GM12878 (cell line): Measurements from ENCODE around the gene ABCC3. TPM values are rescaled to one million over a fixed set of nuclear protein-coding genes. Genes with fewer than 3 reads are reported as not detected.

Experiments used
- ATAC-seq: fragments of 200-7000 bp; cut with Tn5 transposase; 3 replicates; pipeline ENCODE4 v1.9.1; 2020; ENCODE audit warnings: mild to moderate bottlenecking, moderate library complexity
- BruUV-seq: library from RNA; stranded (reverse); fragments of 400-500 nt; replicated peaks from 2 replicates; lab custom pipeline; 2021; lab: Mats Ljungman, UMichigan
- CTCF ChIA-PET: fragments of 300-600 bp; sonication (Branson Sonifier 250); formaldehyde crosslinking; extraction: SDS; loops from one replicate; lab custom pipeline; 2021; ENCODE audit warnings: inconsistent platforms; lab: Yijun Ruan, JAX
- POLR2A ChIA-PET: fragments of 350-600 bp; formaldehyde crosslinking; extraction: SDS; loops from one replicate; lab custom pipeline; 2021; ENCODE audit warnings: inconsistent platforms; lab: Charles Lee
- RAD21 ChIA-PET: fragments of 300-600 bp; sonication (Branson Sonifier 250); formaldehyde crosslinking; loops from one replicate; lab custom pipeline; 2023; ENCODE audit warnings: antibody characterized with exemption; ENCODE audit not compliant: unreplicated experiment; lab: Charles Lee
- SMC1A ChIA-PET: fragments of 300-600 bp; sonication (Branson Sonifier 250); formaldehyde crosslinking; loops from one replicate; lab custom pipeline; 2023; ENCODE audit not compliant: unreplicated experiment, uncharacterized antibody; lab: Charles Lee
- DNase-seq: peaks from one replicate; pipeline ENCODE4 v3.0.0-alpha.2; 2011; ENCODE audit warnings: low read depth, low spot score
- FAIRE-seq: peaks from 3 replicates; lab custom pipeline; 2011; peaks lifted over from hg19 to GRCh38; lab: Jason Lieb, UNC
- H2AFZ ChIP-seq: 2 replicates; pipeline ENCODE4 v1.6.0; 2011; ENCODE audit warnings: low read depth, low read length, control low read depth; ENCODE audit not compliant: control insufficient read depth
- H3K27ac ChIP-seq: 2 replicates; pipeline ENCODE4 v1.5.1; 2011; ENCODE audit warnings: control low read depth; ENCODE audit not compliant: control insufficient read depth, insufficient read depth
- H3K27me3 ChIP-seq, 2 experiments: replicated peaks in 1 of 2; 2 replicates each; pipeline versions ENCODE4 v1.6.0 to v1.6.1; 2011; ENCODE audit warnings: low read length in 1 of 2; ENCODE audit not compliant: control insufficient read depth in 2 of 2, insufficient read depth in 2 of 2
- H3K36me3 ChIP-seq, 2 experiments: 2 replicates each; pipeline ENCODE4 v1.5.1; 2011; ENCODE audit warnings: low read length in 1 of 2; ENCODE audit not compliant: control insufficient read depth in 2 of 2, insufficient read depth in 2 of 2
- H3K4me1 ChIP-seq: 2 replicates; pipeline ENCODE4 v1.6.1; 2011; ENCODE audit warnings: mild to moderate bottlenecking, low read length, moderate library complexity, mixed read lengths; ENCODE audit not compliant: control insufficient read depth, insufficient read depth
- H3K4me2 ChIP-seq: 2 replicates; pipeline ENCODE4 v1.6.0; 2011; ENCODE audit warnings: control low read depth; ENCODE audit not compliant: control insufficient read depth, insufficient read depth
- H3K4me3 ChIP-seq: fragments of 200-600 bp; sonication (generic); 2 replicates; pipeline ENCODE4 v1.5.1; 2016
- H3K79me2 ChIP-seq: 2 replicates; pipeline ENCODE4 v1.6.0; 2011; ENCODE audit warnings: low read length; ENCODE audit not compliant: control insufficient read depth, insufficient read depth
- H3K9ac ChIP-seq: 2 replicates; pipeline ENCODE4 v1.8.0; 2011; ENCODE audit warnings: low read length, control low read depth, mixed read lengths; ENCODE audit not compliant: control insufficient read depth, insufficient read depth
- H3K9me3 ChIP-seq: replicated peaks from 3 replicates; pipeline ENCODE4 v1.5.1; 2011; ENCODE audit warnings: mild to moderate bottlenecking, low read length; ENCODE audit not compliant: control insufficient read depth, insufficient read depth
- H4K20me1 ChIP-seq: 2 replicates; pipeline ENCODE4 v1.6.0; 2011; ENCODE audit not compliant: control insufficient read depth, insufficient read depth
- CREB1 ChIP-seq: IDR thresholded peaks from 2 replicates; pipeline ENCODE4 v1.6.1; 2012; ENCODE audit warnings: low read depth, mild to moderate bottlenecking, inconsistent platforms
- E2F4 ChIP-seq: IDR thresholded peaks from 2 replicates; pipeline ENCODE4 v1.6.1; 2012; ENCODE audit warnings: low read depth, low read length, improper control_type of control experiment
- EZH2 ChIP-seq: IDR thresholded peaks from 2 replicates; pipeline ENCODE4 v1.6.1; 2012; ENCODE audit warnings: low read depth, mild to moderate bottlenecking, control low read depth, inconsistent platforms, low read length, borderline replicate concordance; ENCODE audit not compliant: control insufficient read depth
- MEF2B ChIP-seq: fragments of 450-650 bp; IDR thresholded peaks from 2 replicates; pipeline ENCODE4 v1.6.1; 2018; ENCODE audit warnings: mild to moderate bottlenecking, moderate library complexity; ENCODE audit not compliant: partially characterized antibody, poor library complexity, severe bottlenecking
- MXI1 ChIP-seq: fragments of 150-350 bp; IDR thresholded peaks from 2 replicates; pipeline ENCODE4 v1.6.1; 2011; ENCODE audit warnings: low read depth, mild to moderate bottlenecking, inconsistent platforms, low read length, improper control_type of control experiment
- MYB ChIP-seq: fragments of 150-350 bp; IDR thresholded peaks from 2 replicates; pipeline ENCODE4 v1.6.1; 2014; ENCODE audit warnings: mild to moderate bottlenecking, low read depth, low read length, borderline replicate concordance
- NR2C2 ChIP-seq: IDR thresholded peaks from 2 replicates; pipeline ENCODE4 v1.6.1; 2011; ENCODE audit warnings: borderline replicate concordance, low read depth; ENCODE audit not compliant: control insufficient read depth, insufficient read length
- NR2F1 ChIP-seq: fragments of 450-650 bp; conservative IDR thresholded peaks from 2 replicates; pipeline ENCODE4 v1.6.1; 2017; ENCODE audit warnings: mild to moderate bottlenecking
- PML ChIP-seq: IDR thresholded peaks from 2 replicates; pipeline ENCODE4 v1.6.1; 2012; ENCODE audit warnings: low read length, inconsistent platforms
- SIX5 ChIP-seq: IDR thresholded peaks from 2 replicates; pipeline ENCODE4 v1.6.1; 2011; ENCODE audit warnings: mild to moderate bottlenecking, low read depth, low read length, moderate library complexity; ENCODE audit not compliant: severe bottlenecking
- SMAD5 ChIP-seq: IDR thresholded peaks from 2 replicates; pipeline ENCODE4 v1.6.1; 2016; ENCODE audit warnings: antibody characterized with exemption, low read depth
- WRNIP1 ChIP-seq: IDR thresholded peaks from 2 replicates; pipeline ENCODE4 v1.6.1; 2011; ENCODE audit warnings: low read depth, low read length, improper control_type of control experiment, borderline replicate concordance
- ZBTB33 ChIP-seq: fragments of 450-650 bp; IDR thresholded peaks from 2 replicates; pipeline ENCODE4 v1.6.1; 2017; ENCODE audit warnings: mild to moderate bottlenecking
- ZNF622 ChIP-seq: fragments of 450-650 bp; IDR thresholded peaks from 2 replicates; pipeline ENCODE4 v1.6.1; 2017; ENCODE audit warnings: mild to moderate bottlenecking, inconsistent platforms
- ZSCAN29 ChIP-seq: fragments of 450-650 bp; IDR thresholded peaks from 2 replicates; pipeline ENCODE4 v1.6.1; 2017; ENCODE audit warnings: mild to moderate bottlenecking, moderate library complexity
- WGBS: methylation state at CpG from one replicate; pipeline ENCODE4 v1.1.6; 2016; ENCODE audit warnings: low lambda C conversion rate; ENCODE audit not compliant: insufficient replicate concordance, insufficient coverage; ENCODE audit errors: missing lambda C conversion rate; 5-methylcytosine and 5-hydroxymethylcytosine counted together
- in situ Hi-C: fragments of 300-500 bp; cut with MboI; formaldehyde crosslinking; loops from 9 replicates; pipeline ENCODE4 v1.14.3; 2018; ENCODE audit warnings: mixed read lengths
- intact Hi-C: fragments of 100-400 bp; cut with micrococcal nuclease; formaldehyde crosslinking; loops from one replicate; pipeline ENCODE4 v1.14.2; 2022; ENCODE audit not compliant: unreplicated experiment
- polyA plus RNA-seq, 11 experiments: library from polyadenylated mRNA; depleted of rRNA in 4 of 11; unstranded in 6 of 11; stranded (reverse) in 5 of 11; fragments of >200 nt; fragmentation: Nextera tagmentation in 4 of 11; fragmentation: Illumina TruSeq in 1 of 11; extraction: Ambion mirVana in 4 of 11; extraction: Trizol in 1 of 11; gene quantifications; 1 replicate in 1 of 11; 2 replicates in 10 of 11; pipeline versions ENCODE4 v1.2.1 to v1.2.3, GENCODE V29; 2011 to 2016; ENCODE audit warnings: inconsistent platforms in 2 of 11, missing spikeins in 2 of 11, low read depth in 1 of 11
- total RNA-seq, 4 experiments: library from RNA; depleted of rRNA in 3 of 4; stranded (reverse); fragments of >200 nt in 3 of 4; fragmentation: Illumina TruSeq in 1 of 4; extraction: Trizol in 1 of 4; gene quantifications; 2 replicates each; pipeline versions ENCODE4 v1.2.1 to v1.2.3, GENCODE V29; 2013 to 2021

ABCC3 gene
- total and polyA plus RNA-seq, 10 of the 15 experiments (the other 5 are each of a cell fraction or from before 2014, with no cell fraction given), result 0.21 to 2.3 (median 0.71) TPM; not detected in 6

- Histone ChIP-seq H4K20me1 (no peaks in the 10 kb centered on the region), H3K4me1 (no peaks in the 10 kb centered on the region), H3K9me3 (no peaks in the 10 kb centered on the region), H3K27ac (no peak overlapping the region), H3K4me2 (no peak overlapping the region), H3K4me3 (no peak overlapping the region), H3K36me3 (no peaks in the 10 kb centered on the region), H3K79me2 (no peaks in the 10 kb centered on the region), H2AFZ (no peak overlapping the region), H3K9ac (no peak overlapping the region), H3K27me3 (no peaks in the 10 kb centered on the region)
- SMC1A ChIA-PET, result interaction anchor here (1.2 kb wide), 1 partner anchor 49 kb away, joined by 3 read pairs; no protein-coding TSS in a partner anchor
- intact Hi-C loops, result no loop called here
- CTCF ChIA-PET, result interaction anchor here (0.6 to 1.4 kb wide), 4 partner anchors 14 to 1809 kb away, joined by 3 to 4 read pairs (median 3); no protein-coding TSS in a partner anchor
- RAD21 ChIA-PET, result no interaction called here
- TF ChIP-seq MXI1, result no peak
- no peak for TF ChIP-seq NR2C2
- no peak for TF ChIP-seq ZBTB33
- no peak for TF ChIP-seq E2F4
- TF ChIP-seq SIX5, result no peak
- TF ChIP-seq MYB, result no peak
- no peak for TF ChIP-seq ZSCAN29
- no peak for TF ChIP-seq ZNF622
- TF ChIP-seq SMAD5, result no peak
- no peak for TF ChIP-seq EZH2
- no peak for TF ChIP-seq WRNIP1
- no peak for TF ChIP-seq NR2F1
- no peak for TF ChIP-seq PML
- no peak for TF ChIP-seq CREB1
- TF ChIP-seq MEF2B, result no peak
- ATAC-seq (no peak), FAIRE-seq (no peak), DNase-seq (no peak)
- POLR2A ChIA-PET, result no interaction called here
- 33% methylated on average over 3 of the region's 3 CpGs for WGBS
- BruUV-seq, result no TSS peak
- in situ Hi-C loops, result no loop called here
Measured at GRCh38 chr17:50675190-50675589, 40.5 kb downstream of the ABCC3 start.
